HTERT RPE-1 (cell line): ENCODE results near the gene STX18.
"Not testable (repeated sequence)": the region's sequence is repeated elsewhere in the genome, so short reads cannot be mapped to it uniquely, and the experiment has no call there.

Source experiments
- in situ Hi-C: fragments of 300-500 bp; cut with MboI; formaldehyde crosslinking; loops from 4 replicates; pipeline ENCODE4 v1.14.3; 2020; ENCODE audit warnings: low sequenced_read_pairs

Gene STX18

DNA sequence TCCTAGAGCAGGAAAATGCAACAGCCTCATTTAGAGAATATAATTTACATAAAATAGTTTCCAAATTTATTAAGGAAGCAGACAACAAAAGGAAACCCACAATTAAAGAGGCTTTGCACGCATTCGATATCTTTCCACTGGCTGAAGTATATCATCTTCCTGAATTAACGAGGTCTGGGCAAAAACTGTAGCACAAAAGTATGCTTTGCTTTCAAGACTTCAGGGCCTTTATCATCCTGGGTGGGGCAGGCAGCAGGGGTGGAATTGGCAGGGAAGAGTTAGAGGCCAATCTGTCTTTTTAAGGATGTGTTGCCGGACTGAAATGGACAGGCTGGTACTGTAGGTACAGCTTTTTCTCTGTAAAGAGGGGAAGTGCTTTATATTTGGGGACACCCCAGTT is 17.0 kb upstream of the STX18 start:
- in situ Hi-C loops = no loop called here

DNA sequence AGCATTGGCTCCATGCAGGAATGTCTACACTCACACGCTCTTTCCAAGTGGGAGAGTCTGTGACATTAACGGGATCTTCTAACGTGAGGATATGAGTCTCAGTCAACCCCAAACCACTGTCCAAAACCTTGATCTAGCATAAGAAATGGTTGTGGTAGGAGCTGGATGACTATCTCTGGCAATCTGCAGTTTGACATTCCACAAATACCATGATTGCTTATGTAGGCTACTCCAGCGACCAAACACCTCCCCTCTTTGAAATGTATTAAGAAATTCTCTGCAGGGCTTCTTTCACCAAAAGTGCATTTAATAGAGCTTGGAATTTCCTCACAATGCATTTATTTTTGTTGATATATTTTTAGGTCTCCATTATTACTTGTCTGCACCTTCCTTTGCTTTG is 14.1 kb upstream of the STX18 start:
- in situ Hi-C loops = no loop called here

DNA sequence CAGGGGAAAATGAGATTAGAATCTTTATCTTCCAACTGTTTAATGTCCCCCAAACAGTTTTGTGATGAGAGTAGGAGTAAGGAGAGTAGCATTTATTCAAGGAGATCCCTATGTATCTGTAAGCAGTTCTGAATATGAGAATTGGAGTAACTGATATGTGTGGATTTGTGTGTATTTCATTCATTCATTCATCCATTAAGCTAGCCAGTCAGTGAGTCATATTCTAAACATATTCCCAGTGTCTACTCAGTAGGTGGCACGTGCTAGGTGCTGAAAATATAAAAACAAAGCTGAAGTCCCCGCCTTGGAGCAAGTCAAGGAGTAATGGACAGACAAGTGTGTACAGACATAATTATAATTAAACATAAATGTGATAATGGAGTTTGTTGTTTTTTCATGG is 12.4 kb upstream of the STX18 start:
- in situ Hi-C loops = no loop called here

DNA sequence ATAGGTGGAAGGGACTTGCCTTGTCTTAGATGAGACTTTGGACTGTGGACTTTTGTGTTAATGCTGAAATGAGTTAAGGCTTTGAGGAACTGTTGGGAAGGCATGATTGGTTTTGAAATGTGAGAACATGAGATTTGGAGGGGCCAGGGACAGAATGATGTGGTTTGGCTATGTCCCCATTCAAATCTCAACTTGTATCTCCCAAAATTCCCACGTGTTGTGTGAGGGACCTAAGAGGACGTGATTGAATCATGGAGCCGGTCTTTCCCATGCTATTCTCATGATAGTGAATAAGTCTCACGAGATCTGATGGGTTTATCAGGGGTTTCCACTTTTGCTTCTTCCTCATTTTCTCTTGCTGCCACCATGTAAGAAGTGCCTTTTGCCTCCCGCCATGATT is 10.2 kb upstream of the STX18 start:
- in situ Hi-C loops = not testable (repeated sequence)

DNA sequence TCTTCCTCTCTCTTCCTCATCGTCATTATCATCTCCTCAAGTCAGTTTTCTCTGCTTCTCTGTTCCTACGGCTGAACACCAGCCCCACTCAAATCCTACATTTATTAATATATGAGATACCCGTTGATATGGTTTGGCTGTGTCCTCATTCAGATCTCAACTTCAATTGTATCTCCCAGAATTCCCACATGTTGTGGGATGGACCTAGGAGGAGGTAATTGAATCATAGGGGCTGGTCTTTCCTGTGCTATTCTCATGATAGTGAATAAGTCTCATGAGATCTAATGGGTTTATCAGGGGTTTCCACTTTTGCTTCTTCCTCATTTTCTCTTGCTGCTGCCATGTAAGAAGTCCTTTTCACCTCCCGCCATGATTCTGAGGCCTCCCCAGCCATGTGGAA is 8.3 kb upstream of the STX18 start:
- in situ Hi-C loops = not testable (repeated sequence)

DNA sequence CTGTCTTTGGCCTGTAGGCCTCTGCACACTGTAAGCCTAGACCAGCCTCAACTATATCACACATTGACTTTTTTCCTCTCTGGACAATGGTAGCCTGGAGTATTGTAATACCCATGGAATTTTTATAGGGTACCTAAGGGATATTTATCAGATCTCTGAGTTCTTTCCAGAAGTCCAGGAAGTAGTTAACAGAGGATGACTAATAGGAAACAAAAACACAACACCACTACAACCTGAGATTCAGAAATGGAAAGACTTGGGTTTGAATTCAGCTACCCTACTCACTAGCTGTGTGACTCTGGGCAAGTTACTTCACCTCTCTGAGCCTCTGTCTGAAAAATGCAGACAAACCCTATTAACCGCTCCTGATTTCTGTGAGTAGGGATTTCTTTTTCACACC is 7.7 kb upstream of the STX18 start:
- in situ Hi-C loops = no loop called here

DNA sequence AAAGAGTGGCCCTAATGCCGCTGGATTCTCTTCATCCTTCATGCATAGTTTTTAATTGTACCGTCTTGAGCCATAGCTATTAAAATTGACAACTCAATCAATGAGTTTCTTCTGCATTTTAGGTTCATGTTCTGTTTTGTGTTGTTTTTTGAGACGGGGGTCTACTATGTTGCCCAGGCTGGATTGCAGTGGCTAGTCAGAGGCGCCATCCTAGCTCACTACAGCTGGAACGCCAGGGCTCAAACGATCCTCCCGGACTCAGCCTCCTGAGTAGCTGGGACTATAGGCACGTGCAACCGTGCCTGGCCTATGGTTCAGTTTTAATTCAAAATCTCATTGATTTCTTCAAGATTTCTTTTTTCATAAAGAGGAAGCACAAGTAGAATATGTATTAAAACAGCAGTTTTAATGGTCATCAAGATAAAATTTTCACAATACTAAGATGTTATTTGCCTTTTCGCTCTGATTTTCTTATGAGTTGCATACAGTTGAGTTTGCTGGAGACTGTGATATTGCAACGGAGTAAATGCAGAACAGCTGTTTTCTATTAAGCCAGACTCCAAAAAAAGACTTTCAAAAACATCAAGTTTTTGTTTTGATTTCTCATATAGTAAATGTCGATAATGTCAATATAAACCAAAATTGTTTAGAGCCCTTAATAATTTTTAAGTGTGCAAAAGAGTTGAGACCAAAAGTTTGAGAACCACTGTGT is 1.1 kb upstream of the STX18 start:
- in situ Hi-C loops = no loop called here

DNA sequence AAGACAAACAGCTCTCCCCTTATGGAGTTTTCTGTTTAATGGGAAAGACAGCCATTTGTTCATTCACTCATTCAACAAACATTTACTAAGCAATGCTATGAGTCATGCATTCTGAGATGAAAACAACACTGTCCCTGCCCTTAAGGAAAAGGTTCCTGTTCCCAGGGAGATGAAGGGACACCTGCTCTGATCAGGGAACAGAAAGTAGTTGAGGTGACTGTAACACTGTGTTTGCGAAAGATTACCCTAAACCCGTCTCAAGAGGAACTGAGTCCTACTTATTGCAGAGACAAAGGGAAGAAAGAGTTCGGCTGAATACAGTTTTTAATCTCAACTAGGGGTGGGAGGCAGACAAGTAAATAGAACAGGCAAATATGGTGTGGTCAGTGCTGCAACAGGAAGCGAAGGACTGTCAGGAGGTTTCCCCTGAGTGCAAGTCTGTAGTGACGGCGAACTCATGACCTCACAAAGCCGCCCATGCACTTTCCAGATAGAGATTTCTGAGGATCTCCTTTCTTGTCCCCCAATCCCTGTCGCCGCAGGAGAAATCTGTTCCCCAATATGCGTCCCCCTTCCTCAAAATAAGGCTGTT is 712 bp downstream of the STX18 start:
- in situ Hi-C loops = no loop called here

DNA sequence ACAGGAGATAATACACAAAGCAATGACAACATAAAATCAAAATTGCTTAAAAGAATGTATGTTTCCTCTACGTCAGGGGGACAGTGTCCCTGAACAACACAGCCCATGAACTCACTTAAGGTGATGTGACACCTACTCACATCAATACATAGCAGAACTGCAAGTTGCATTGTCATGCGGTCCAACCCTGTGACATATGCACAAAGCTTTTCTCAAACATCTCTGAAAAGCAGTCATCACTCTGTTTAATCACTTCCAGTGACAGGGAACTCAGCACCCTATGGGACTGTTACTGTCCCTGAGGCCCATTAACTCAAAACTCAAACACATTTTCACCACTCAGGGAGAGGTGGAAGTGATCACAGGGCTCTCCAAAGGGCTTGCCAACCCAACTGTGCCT is 2.4 kb downstream of the STX18 start:
- in situ Hi-C loops = no loop called here

DNA sequence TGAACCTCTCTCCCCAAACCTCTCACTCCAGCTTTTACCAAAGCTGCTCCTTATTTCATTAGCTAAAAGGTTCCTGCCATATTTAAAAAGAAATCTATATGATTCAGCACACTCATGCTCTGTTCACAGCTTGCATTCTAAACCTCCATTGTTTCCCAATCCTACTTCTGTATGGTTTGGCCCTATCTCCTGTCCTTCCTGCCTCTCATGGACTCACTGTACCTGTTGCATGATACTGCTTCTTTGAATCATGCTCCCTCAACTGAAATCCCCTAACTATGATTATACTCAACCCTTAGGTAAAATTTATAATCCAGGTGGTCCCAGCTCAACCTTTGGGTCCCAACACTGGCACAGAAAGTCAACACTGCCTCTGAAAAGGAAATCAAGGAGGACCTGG is 6.3 kb downstream of the STX18 start:
- in situ Hi-C loops = no loop called here

DNA sequence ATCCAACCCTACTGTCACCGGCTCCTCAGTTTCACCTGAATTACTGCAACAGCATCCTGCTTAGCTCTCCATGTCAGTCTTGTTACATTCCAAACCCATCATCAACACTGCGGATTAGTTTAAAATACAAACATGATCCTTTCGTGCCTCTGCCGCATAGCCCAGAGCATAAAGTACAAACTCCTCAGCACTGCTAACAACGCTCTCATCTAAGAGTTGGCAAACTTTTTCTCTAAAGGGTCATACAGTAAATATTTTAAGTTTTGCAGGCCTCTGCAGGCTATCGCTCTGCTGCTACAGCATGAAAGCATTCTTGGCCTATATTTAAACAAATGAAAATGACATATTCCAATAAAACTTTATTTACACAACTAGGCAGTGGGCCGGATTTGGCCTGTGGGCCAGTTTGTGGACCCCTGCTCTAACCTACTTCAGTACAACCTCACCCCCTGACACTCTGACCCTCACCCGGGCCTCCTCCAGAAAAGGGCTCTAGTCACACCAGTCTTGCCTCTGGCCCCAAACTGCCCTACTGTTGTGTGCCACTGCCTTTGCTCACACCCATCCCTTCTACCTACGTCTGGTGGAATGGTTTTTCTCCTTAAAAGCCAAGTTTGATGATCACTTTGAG is 7.2 kb downstream of the STX18 start:
- in situ Hi-C loops = no loop called here

DNA sequence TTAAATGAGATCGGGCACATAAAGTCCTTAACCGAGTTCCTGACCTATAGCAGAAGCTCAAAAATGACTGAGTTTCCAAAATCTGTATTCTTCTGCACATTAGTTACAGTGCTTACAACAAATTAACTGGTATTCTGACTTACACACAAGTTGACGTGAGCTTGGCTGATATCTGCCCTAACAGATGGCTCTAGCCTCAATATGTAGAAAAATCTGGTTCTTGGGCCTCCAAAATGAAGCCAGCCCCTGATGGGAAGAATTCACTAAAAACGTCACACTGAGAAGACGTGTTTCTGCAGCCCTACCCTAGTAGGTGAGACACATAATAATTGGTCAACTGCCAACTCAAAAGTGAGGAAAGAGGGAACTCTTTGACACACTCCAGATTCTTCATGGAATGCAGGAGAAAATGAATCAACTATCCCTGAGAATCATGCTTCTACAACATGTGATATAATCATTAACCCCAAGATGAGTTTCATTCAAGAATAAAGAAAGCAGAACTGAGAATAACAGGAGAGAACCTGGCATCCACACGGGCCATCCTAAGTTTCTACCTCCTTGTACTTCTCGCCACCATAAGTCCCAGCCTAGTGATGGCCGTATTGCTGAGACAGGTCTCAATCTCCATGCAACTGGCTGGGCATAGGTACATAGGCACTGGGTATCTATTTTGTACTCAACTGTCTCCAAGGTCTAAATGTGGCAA is 8.2 kb downstream of the STX18 start:
- in situ Hi-C loops = no loop called here

DNA sequence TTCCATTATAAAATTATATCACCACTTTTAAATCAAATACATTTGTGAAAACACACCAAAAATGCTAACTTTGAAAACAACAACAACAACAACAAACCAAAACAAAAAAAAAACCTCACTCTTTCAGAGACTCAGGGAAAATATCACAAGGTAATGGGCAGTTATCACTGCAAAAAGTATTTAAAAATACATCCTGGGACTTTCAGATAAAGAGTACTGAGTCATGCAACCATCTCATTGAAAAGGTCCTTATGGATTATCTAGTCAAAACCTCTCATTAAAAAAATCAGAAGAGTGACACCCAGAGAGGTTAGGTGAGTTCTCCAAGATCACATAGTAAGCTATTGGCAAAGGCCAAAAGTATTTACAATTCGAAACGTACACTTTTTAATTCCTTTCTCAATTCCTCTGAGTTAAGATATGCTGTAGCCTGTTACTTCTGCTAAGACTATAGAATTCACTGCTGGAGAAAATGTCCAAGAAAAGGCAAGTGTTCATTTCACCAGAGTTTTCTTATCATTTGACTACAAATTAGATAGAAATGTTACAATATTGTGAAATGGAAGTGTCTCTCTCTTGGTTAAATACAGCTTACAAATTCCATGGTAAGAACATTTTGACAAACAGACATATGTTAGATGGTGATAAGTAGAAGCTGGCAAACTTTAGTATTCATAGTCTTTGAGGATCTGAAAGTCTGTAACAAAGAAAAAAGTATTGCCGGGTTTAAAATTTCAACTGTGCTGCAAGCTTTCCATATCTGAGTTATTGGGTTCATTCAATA is 9.3 kb downstream of the STX18 start:
- in situ Hi-C loops = no loop called here

DNA sequence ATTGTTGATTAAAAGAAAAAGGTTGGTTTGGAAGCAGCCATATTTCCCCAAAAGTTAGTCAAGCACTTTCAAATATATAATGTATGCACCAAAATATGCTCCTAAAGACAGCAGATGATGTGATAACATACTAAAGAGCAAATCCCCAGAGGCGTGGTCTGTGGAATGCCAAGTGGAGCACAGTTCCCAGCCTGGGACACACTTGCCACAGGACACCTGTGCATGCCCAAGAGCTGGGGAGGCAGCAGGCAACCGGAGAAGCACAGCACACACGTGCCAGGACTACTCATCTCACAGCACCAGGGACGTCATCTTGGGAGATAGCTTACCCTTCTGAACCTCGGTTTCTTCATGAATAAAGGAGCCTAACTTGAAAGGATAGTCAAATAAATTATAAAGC is 12.5 kb downstream of the STX18 start:
- in situ Hi-C loops = no loop called here

DNA sequence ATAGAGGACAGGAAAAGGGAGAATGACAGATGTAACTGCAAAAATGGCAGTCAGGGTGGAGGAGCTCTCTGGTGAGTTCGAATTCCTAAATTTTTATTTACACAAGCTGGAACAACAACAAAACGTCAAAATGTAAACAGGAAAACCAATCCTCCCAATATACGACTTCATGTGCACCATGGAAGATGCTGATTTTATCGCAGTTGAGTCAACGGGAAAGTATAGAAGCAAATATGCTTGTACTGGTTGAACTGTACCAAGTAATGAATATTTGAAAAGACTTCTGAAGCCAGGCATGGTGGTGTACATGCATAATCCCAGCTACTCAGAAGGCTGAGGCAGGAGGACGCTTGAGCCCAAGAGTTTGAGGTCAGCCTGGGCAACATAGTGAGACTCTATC is 15.4 kb downstream of the STX18 start:
- in situ Hi-C loops = no loop called here

DNA sequence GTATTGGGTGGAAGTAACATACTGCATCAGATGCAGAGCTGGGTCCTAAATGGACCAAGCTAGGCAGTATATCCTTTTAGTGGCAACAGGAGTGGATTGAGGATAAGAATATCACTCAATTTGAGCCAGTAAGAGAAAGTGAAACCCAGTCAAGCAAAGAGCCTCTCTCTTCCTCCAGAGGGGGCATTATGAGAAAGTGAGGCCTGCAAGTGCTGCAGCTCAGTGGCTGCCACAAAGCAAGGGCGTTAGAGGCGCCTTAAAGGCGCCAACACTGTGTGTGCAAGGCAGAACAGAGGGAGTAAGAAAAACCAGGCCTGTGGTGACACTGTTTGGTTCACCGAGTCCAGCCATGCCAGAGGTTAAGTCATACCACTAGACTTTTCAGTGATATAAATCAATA is 17.5 kb downstream of the STX18 start:
- in situ Hi-C loops = no loop called here

DNA sequence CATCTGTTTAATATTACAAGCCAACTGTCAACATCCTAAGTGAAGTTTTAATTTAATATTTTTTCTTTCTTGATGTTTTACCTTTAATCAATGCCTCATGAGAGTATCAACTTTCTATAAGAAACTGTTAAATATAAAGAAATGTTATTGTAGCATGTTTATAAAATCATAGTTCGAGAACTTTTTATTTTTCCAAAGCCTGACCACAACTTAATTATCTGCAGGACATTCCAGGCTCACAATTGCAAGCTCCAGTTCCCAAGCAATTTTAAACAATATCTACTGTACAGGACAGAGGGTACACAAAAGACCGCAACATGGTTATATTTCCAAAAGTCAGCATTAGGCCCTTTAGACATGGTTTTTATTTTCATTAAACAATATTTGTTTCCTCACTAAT is 20.1 kb downstream of the STX18 start:
- in situ Hi-C loops = no loop called here

DNA sequence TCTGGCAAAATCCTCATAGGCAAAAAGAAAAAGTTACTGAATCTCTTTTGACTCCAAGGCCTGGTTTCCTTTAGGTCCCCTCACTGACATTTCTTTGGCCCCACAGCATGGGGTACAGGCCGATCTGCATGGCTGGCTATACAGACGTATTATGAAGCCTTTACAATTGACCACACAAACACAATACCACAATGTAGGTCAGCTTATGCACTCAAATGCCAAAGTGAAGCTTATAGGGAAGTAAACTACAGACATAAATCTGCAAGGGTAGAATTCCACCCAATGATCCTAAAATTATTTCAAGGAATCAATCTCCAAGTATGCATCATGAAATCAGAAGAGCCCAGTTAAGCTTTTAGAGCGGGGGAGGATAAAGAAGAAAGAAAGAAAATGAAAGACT is 20.7 kb downstream of the STX18 start:
- in situ Hi-C loops = no loop called here

DNA sequence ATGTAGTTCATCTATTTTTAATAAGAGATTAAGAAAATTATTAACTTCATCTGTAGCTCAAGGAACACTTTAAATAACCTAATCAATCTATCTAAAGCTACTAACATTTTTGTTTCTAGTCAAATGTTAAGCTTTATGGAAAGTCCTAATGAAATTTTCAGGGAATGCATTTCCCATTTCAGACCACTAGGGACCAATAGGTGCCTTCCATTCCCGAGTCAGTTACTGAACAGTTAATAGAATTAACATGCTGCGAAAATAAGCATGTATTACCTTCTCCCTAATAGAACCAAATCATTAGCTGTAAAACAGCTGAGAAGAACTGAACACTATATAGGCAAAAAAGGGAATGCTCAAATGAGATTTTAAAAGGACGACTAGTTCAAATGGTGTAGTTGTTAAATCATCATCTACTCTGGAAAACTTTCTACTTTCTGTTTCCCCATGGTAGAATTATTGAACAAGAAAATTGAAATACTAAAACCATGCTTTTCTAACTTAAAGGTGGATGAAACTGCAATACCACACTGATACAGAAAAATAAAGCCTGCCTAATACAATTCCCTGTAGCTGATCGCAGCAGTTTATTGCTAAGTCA is 22.5 kb downstream of the STX18 start:
- in situ Hi-C loops = no loop called here

DNA sequence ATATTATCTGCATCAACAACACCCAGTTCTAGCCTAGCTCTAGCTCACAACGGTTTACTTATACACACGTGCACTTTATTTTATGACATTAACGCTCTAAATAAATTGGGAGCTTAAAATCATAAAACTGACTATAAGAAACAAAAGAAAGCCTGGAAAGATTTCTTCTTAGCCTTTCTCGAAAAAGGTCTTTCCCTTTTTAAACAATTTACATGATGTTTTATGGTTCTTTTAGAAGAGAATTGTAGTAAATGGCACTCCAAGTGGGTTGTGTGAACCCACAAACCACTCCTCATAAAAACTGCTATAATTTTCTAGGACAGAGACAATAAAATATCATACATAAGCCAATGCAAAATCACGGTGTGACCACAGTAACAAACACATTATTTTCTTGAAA is 23.1 kb downstream of the STX18 start:
- in situ Hi-C loops = no loop called here

DNA sequence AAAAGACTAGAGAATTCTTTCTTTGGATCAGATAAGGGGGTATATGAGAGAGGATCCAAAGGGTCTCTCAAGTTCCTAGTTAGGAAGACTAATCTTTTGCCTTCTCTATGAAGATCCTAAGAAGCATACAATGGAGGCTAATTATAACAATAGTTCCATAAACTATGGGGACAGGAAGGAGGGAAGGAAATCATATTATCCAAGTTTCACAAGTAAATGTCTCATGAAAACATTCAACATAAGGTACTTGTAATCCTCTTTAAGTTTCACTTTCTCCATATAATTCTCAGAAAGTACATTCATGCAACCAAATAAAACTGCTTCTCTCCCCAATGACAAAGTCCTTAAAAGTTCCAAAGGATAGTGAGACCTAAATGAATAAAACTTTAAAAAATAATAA is 27.1 kb downstream of the STX18 start:
- in situ Hi-C loops = no loop called here
